ENCODE data around the gene STMN3.

DNA sequence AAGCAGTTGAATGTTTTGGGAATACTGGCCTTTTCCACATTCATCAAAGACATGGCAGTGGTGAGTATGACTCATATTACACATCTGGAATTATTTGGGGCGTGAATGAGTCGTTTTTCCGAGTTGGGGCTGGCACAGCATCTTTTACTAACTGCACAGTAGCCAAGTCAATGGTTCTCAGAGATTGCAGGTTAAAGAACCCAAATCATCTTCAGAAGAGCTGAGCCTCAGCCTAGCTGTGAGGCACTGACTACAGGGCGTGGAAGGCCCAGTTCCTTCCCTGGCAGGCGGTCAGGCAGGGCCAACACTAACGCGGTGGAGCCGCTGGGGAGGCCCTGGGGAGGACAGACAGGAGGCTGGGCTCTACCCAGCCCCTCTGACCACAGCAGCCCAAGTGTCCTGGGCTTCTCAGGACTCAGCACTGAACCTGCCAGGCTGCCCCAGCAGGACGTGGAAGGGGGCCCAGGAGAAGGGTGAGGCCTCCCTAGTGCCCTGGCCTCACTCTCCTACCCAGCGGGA lies 59.1 kb downstream of the STMN3 start:
- TF ChIP-seq, protein P1, sequence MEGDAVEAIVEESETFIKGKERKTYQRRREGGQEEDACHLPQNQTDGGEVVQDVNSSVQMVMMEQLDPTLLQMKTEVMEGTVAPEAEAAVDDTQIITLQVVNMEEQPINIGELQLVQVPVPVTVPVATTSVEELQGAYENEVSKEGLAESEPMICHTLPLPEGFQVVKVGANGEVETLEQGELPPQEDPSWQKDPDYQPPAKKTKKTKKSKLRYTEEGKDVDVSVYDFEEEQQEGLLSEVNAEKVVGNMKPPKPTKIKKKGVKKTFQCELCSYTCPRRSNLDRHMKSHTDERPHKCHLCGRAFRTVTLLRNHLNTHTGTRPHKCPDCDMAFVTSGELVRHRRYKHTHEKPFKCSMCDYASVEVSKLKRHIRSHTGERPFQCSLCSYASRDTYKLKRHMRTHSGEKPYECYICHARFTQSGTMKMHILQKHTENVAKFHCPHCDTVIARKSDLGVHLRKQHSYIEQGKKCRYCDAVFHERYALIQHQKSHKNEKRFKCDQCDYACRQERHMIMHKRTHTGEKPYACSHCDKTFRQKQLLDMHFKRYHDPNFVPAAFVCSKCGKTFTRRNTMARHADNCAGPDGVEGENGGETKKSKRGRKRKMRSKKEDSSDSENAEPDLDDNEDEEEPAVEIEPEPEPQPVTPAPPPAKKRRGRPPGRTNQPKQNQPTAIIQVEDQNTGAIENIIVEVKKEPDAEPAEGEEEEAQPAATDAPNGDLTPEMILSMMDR (IDR thresholded peaks at IDR 0.05), result no peak
- no peak for TF ChIP-seq POLR2A (IDR thresholded peaks at IDR 0.05)
